Trophoblast cell (in vitro differentiated cells and primary cell): ENCODE data around the gene IFI30.
"Not testable (repeated sequence)": the region's sequence is repeated elsewhere in the genome, so short reads cannot be mapped to it uniquely, and the experiment has no call there.

Experiments used
- DNase-seq, 2 donors: peaks; one replicate each; pipeline ENCODE4 v3.0.0-alpha.2; 2016
- H2AFZ ChIP-seq: 2 replicates; pipeline ENCODE4 v1.6.1; 2013; ENCODE audit warnings: low read length, moderate library complexity, mild to moderate bottlenecking; ENCODE audit not compliant: insufficient read depth, poor library complexity
- H2AK5ac ChIP-seq: 2 replicates; pipeline ENCODE4 v1.6.1; 2013; ENCODE audit warnings: mild to moderate bottlenecking, low read length
- H2BK120ac ChIP-seq: 2 replicates; pipeline ENCODE4 v1.6.1; 2013; ENCODE audit warnings: low read length, mild to moderate bottlenecking, moderate library complexity; ENCODE audit not compliant: insufficient read depth, poor library complexity
- H2BK12ac ChIP-seq: 2 replicates; pipeline ENCODE4 v1.6.1; 2013; ENCODE audit warnings: mild to moderate bottlenecking, low read length, moderate library complexity
- H2BK5ac ChIP-seq: 2 replicates; pipeline ENCODE4 v1.6.1; 2013; ENCODE audit warnings: low read length, low read depth, moderate library complexity, mild to moderate bottlenecking; ENCODE audit not compliant: poor library complexity
- H3K14ac ChIP-seq: 2 replicates; pipeline ENCODE4 v1.6.1; 2013; ENCODE audit warnings: mild to moderate bottlenecking, low read length
- H3K18ac ChIP-seq: 2 replicates; pipeline ENCODE4 v1.6.1; 2013; ENCODE audit warnings: mild to moderate bottlenecking, low read length
- H3K23ac ChIP-seq: 2 replicates; pipeline ENCODE4 v1.6.1; 2013; ENCODE audit warnings: low read length
- H3K27ac ChIP-seq: 2 replicates; pipeline ENCODE4 v1.5.1; 2013; ENCODE audit warnings: low read depth, mild to moderate bottlenecking, inconsistent platforms, low read length, moderate library complexity
- H3K27me3 ChIP-seq: 2 replicates; pipeline ENCODE4 v1.6.1; 2013; ENCODE audit warnings: inconsistent platforms, mild to moderate bottlenecking, low read length, moderate library complexity; ENCODE audit not compliant: insufficient read depth
- H3K36me3 ChIP-seq, 2 experiments: 1 replicate in 1 of 2; 2 replicates in 1 of 2; pipeline ENCODE4 v1.6.1; 2013; ENCODE audit warnings: low read length in 2 of 2, mild to moderate bottlenecking in 2 of 2, moderate library complexity in 1 of 2; ENCODE audit not compliant: insufficient read depth in 2 of 2, control insufficient read depth in 1 of 2
- H3K4ac ChIP-seq: 2 replicates; pipeline ENCODE4 v1.6.1; 2013; ENCODE audit warnings: low read depth, mild to moderate bottlenecking, low read length, moderate library complexity
- H3K4me1 ChIP-seq, 2 experiments: 1 replicate in 1 of 2; 2 replicates in 1 of 2; pipeline ENCODE4 v1.6.1; 2013; ENCODE audit warnings: low read length in 2 of 2, mild to moderate bottlenecking in 2 of 2, moderate library complexity in 1 of 2; ENCODE audit not compliant: insufficient read depth in 2 of 2, control insufficient read depth in 1 of 2
- H3K4me2 ChIP-seq: 2 replicates; pipeline ENCODE4 v1.6.1; 2013; ENCODE audit warnings: inconsistent platforms, mild to moderate bottlenecking, low read length, moderate library complexity
- H3K4me3 ChIP-seq: 2 replicates; pipeline ENCODE4 v1.5.1; 2013; ENCODE audit warnings: mild to moderate bottlenecking, low read depth, low read length, inconsistent platforms
- H3K79me1 ChIP-seq: one replicate; pipeline ENCODE4 v1.6.1; 2013; ENCODE audit warnings: low read length
- H3K79me2 ChIP-seq: 2 replicates; pipeline ENCODE4 v1.6.1; 2013; ENCODE audit warnings: low read length, mild to moderate bottlenecking; ENCODE audit not compliant: control insufficient read depth, insufficient read depth, poor library complexity
- H3K9ac ChIP-seq: 2 replicates; pipeline ENCODE4 v1.6.1; 2013; ENCODE audit warnings: mild to moderate bottlenecking, low read length
- H3K9me3 ChIP-seq: 2 replicates; pipeline ENCODE4 v1.6.1; 2013; ENCODE audit warnings: low read depth, mild to moderate bottlenecking, control low read depth, inconsistent platforms, low read length; ENCODE audit not compliant: insufficient read depth
- H4K12ac ChIP-seq: 2 replicates; pipeline ENCODE4 v1.6.1; 2013; ENCODE audit warnings: low read depth, mild to moderate bottlenecking, low read length, moderate library complexity
- H4K8ac ChIP-seq: 2 replicates; pipeline ENCODE4 v1.6.1; 2013; ENCODE audit warnings: low read depth, mild to moderate bottlenecking, low read length, moderate library complexity
- H4K91ac ChIP-seq: one replicate; pipeline ENCODE4 v1.6.1; 2013; ENCODE audit warnings: low read depth, mild to moderate bottlenecking, low read length, moderate library complexity
- WGBS: extraction: QIAGEN DNeasy Blood & Tissue Kit; methylation state at CpG from one replicate; pipeline ENCODE4 v1.1.7; 2013; ENCODE audit warnings: missing lambda C conversion rate; ENCODE audit not compliant: insufficient read length, insufficient coverage; ENCODE audit errors: extremely low coverage; 5-methylcytosine and 5-hydroxymethylcytosine counted together

Gene IFI30

GRCh38 chr19:18209912-18210311, 36.3 kb downstream of the IFI30 start:
- no CpG with 5 or more reads among the region's 5 CpGs for WGBS
- not testable (repeated sequence) for H3K9ac ChIP-seq, H4K12ac ChIP-seq, H2BK120ac ChIP-seq, H4K8ac ChIP-seq, H3K4ac ChIP-seq, H3K27ac ChIP-seq, H3K9me3 ChIP-seq, H3K14ac ChIP-seq, H3K36me3 ChIP-seq, H4K91ac ChIP-seq, DNase-seq, H3K4me3 ChIP-seq, H3K4me2 ChIP-seq, H2AFZ ChIP-seq, H2BK5ac ChIP-seq, H3K4me1 ChIP-seq, H2BK12ac ChIP-seq, H3K79me2 ChIP-seq, H3K23ac ChIP-seq, H3K79me1 ChIP-seq, H3K18ac ChIP-seq, H3K27me3 ChIP-seq, H2AK5ac ChIP-seq

- H4K12ac ChIP-seq: no peak overlapping the region
- no peak overlapping the region for H3K9ac ChIP-seq
- no peaks in the 10 kb centered on the region for H3K79me1 ChIP-seq
- no peak overlapping the region for H3K4ac ChIP-seq
- no peak overlapping the region for H2BK5ac ChIP-seq
- H3K79me2 ChIP-seq: no peaks in the 10 kb centered on the region
- no peak overlapping the region for H2AFZ ChIP-seq
- no peaks in the 10 kb centered on the region for H3K36me3 ChIP-seq
- no peak overlapping the region for H2BK12ac ChIP-seq
- no CpG with 5 or more reads among the region's 14 CpGs for WGBS
- H2AK5ac ChIP-seq: no peak overlapping the region
- H3K14ac ChIP-seq: no peak overlapping the region
- no peak overlapping the region for H3K4me3 ChIP-seq
- no peak overlapping the region for H2BK120ac ChIP-seq
- DNase-seq: no peak
- H3K18ac ChIP-seq: no peak overlapping the region
- no peak overlapping the region for H3K4me2 ChIP-seq
- H4K91ac ChIP-seq: no peak overlapping the region
- no peaks in the 10 kb centered on the region for H3K27me3 ChIP-seq
- no peaks in the 10 kb centered on the region for H3K9me3 ChIP-seq
- no peak overlapping the region for H4K8ac ChIP-seq
- no peak overlapping the region for H3K23ac ChIP-seq
- no peak overlapping the region for H3K27ac ChIP-seq
- no peaks in the 10 kb centered on the region for H3K4me1 ChIP-seq
Observed at GRCh38 chr19:18211683-18212082, 38.1 kb downstream of the IFI30 start.

- H2BK5ac ChIP-seq: no peak overlapping the region
- no CpG with 5 or more reads among the region's 7 CpGs for WGBS
- no peak overlapping the region for H3K4me2 ChIP-seq
- no peak overlapping the region for H4K8ac ChIP-seq
- H2BK12ac ChIP-seq: no peak overlapping the region
- no peaks in the 10 kb centered on the region for H3K36me3 ChIP-seq
- no peak overlapping the region for H3K27ac ChIP-seq
- no peak overlapping the region for H2BK120ac ChIP-seq
- H3K27me3 ChIP-seq: no peaks in the 10 kb centered on the region
- H3K4me1 ChIP-seq: no peaks in the 10 kb centered on the region
- H3K9ac ChIP-seq: no peak overlapping the region
- H2AFZ ChIP-seq: no peak overlapping the region
- no peak overlapping the region for H3K4me3 ChIP-seq
- H3K79me2 ChIP-seq: no peaks in the 10 kb centered on the region
- no peak overlapping the region for H3K23ac ChIP-seq
- H3K18ac ChIP-seq: no peak overlapping the region
- no peak overlapping the region for H2AK5ac ChIP-seq
- H4K12ac ChIP-seq: no peak overlapping the region
- DNase-seq: no peak
- H3K9me3 ChIP-seq: no peaks in the 10 kb centered on the region
- H3K4ac ChIP-seq: no peak overlapping the region
- H4K91ac ChIP-seq: no peak overlapping the region
- no peaks in the 10 kb centered on the region for H3K79me1 ChIP-seq
- H3K14ac ChIP-seq: no peak overlapping the region
Observed at GRCh38 chr19:18214779-18215433, 41.3 kb downstream of the IFI30 start.

GRCh38 chr19:18216789-18217188, 43.2 kb downstream of the IFI30 start:
- no peak overlapping the region for H3K23ac ChIP-seq
- no peak overlapping the region for H2BK12ac ChIP-seq
- H3K36me3 ChIP-seq: no peaks in the 10 kb centered on the region
- no peak overlapping the region for H3K27ac ChIP-seq
- no peak overlapping the region for H3K14ac ChIP-seq
- no peaks in the 10 kb centered on the region for H3K4me1 ChIP-seq
- H4K12ac ChIP-seq: no peak overlapping the region
- H2BK120ac ChIP-seq: no peak overlapping the region
- no peak overlapping the region for H3K18ac ChIP-seq
- H2AK5ac ChIP-seq: no peak overlapping the region
- no peak overlapping the region for H3K4me3 ChIP-seq
- H3K4me2 ChIP-seq: no peak overlapping the region
- H3K9ac ChIP-seq: no peak overlapping the region
- no peaks in the 10 kb centered on the region for H3K79me1 ChIP-seq
- no peak overlapping the region for H3K4ac ChIP-seq
- no peak overlapping the region for H2AFZ ChIP-seq
- H4K8ac ChIP-seq: no peak overlapping the region
- no peak overlapping the region for H2BK5ac ChIP-seq
- H4K91ac ChIP-seq: no peak overlapping the region
- H3K79me2 ChIP-seq: no peaks in the 10 kb centered on the region
- WGBS: no CpG with 5 or more reads among the region's 8 CpGs
- no peak for DNase-seq
- no peaks in the 10 kb centered on the region for H3K27me3 ChIP-seq
- H3K9me3 ChIP-seq: no peaks in the 10 kb centered on the region
